Stimulated activated CD8-positive, alpha-beta memory T cell treated with anti-CD3 and anti-CD28 coated beads, Interleukin-15, amount 100 ng/mL, for 4 hours (primary cell): Measurements from ENCODE around the gene RMND5A.

ENCODE experiments used
- DNase-seq, 2 donors: peaks; one replicate each; pipeline ENCODE4 v3.0.0-alpha.2; 2020; ENCODE audit warnings: low read depth in 2 of 2

Gene RMND5A

DNA sequence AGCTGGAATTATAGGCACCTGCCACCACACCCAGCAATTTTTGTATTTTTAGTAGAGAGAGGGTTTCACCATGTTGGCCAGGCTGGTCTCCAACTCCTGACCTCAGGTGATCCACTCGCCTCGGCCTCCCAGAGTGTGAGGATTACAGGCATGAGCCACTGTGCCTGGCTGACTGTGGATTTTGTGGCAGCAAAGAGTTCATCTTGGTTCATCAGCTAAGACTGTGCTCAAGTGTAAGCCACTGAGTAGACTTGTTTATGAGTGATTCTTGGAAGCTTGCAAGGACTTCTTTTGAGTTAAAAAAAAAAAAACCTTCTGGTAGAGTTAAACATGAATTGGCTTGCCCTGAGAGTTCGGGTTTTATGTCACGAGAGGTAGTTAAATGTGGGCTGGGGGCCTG lies 106.9 kb downstream of the RMND5A start:
- no peak for DNase-seq
